RPMI7951 (cell line): ENCODE results near the gene CNOT6L. TPM values are rescaled to one million over a fixed set of nuclear protein-coding genes. Genes with fewer than 3 reads are reported as not detected.

Experiments used
- DNase-seq: peaks from one replicate; pipeline ENCODE4 v3.0.0-alpha.2; 2012; ENCODE audit warnings: low read depth
- total RNA-seq: library from RNA; depleted of rRNA; stranded (reverse); fragments of >200 nt; shearing (Covaris generic); gene quantifications from 2 replicates; pipeline ENCODE4 v1.2.3, GENCODE V29; 2014

The CNOT6L gene
- total RNA-seq, 1 experiment from 2014 or later, result 8.4 TPM

DNA sequence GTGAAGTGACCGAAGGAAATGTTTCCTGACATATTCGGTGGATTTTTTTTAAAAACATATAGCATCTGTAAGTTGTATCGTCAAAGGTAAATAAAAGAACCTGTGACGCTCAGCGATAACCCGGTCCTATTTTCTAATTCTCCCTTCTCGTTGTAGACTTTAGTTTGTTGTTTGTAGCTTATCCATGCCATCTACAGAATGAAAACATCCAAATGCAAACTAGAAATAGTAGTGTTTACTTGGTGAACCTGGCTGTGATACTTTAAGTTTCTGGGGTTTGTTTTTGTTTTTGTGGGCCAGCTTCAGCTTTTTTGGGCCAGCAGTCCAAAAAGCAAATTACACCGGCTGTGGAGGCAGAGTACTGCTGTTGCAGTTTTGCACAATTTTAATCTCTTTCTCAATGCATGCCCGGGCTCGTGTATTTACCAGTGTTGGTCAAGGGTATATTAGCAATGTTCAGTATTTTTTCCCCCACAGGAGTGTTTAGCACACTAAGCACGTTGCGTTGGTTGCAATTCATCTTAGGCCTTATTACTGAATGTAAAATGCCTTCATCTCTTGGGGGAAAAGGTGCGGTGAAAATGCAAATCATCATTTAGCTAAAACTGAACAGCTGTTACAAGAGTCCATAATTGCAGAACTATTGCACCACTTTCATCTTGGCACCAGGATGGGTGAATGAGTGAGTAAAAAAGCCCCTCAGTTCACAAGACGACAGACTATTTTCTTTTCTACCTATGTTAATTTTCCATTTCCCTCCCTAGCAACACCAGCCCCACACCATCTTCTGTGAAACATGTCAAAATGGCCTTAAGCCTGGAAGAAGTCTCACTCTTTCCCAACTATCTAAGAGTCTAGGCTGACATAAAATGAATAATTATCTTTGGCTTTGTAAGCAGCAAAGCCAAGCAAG lies 1.7 kb upstream of the CNOT6L start:
- DNase-seq, result no peak

DNA sequence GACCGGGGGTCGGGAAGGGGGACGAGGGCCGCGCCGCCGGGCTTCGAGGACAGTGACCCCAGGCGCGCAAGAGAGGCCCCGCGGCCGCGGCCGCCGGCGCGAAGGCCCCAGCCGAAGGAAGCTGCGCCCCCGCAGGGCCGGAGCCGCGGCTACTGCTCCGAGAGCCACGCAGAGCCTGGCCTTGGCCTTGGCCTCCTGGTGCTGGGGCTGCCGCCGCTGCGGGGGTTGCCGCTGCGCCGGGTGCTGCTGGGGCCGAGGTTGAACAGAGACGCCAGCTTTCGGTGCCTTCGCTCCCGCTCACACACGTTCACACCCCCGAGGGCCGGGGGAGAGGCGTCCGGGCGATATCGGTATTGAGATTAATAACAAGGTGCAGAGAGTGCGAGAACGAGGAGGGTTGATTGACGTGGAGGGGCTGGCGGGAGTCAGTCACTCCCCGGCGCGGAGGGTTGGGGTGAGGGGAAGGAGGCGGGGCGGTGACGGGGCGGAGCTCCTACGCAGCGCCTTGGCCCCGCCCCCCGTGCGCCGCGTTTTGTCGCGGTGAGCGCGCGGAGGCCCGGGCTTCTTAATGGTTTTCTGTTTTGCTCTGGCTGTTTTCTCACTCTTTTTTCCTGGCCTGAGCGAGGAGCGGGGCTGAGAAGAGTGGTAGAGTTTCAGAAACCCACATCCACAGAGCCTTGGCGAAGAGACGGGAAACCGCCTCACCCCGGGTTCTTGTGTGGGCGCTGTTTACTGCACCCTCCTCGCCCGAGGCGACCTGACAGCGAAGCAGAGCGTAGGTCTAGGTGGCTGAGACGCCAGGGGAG lies 878 bp upstream of the CNOT6L start:
- peak; percentile 77 for DNase-seq

DNA sequence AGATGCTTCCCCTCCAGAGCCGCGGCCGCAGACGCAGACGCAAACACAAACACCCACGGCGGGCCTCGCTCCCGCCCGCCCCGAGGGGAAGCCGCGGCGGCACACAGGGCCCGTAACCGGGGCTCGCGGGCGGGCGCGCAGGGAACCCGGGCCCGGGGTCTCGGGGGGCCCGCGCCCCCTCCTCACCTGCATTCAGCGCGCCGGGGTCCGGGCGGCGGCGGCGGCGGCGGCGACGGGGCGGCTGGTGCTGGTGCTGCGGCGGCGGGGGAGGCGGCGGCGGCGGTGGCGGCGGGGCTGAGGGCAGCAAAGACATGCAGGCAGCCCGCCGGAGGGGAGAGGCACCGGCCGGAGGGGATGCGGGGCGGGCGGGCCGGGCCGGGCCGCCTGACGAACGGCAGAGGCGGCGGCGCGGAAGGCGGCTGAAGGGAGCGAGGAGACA lies 255 bp upstream of the CNOT6L start:
- no peak for DNase-seq

DNA sequence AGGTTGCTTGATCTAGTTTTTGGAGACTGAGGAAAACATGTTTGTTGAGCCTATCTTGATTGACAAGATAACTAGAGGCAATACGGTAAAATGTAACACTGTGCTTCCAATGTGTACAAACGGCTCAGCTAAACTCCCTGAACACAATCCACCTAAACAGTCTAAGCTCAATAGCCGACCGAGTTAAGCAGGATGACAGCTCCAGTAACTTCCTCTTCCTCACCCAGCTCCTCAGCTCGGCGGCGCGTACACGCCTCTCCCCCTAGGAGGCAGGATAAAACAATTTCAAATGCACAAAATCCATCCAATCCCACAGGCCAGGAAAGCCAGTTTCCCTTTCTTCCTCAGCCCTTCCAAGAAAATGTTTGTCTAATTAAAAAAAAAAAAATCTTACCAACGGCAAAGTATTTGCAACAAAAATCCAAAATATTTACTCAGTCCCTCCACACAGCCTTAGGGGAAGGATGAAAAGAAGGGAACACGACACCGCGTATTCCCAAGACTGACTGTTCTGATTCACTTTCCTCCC lies 1.0 kb downstream of the CNOT6L start:
- peak; percentile 77 for DNase-seq

DNA sequence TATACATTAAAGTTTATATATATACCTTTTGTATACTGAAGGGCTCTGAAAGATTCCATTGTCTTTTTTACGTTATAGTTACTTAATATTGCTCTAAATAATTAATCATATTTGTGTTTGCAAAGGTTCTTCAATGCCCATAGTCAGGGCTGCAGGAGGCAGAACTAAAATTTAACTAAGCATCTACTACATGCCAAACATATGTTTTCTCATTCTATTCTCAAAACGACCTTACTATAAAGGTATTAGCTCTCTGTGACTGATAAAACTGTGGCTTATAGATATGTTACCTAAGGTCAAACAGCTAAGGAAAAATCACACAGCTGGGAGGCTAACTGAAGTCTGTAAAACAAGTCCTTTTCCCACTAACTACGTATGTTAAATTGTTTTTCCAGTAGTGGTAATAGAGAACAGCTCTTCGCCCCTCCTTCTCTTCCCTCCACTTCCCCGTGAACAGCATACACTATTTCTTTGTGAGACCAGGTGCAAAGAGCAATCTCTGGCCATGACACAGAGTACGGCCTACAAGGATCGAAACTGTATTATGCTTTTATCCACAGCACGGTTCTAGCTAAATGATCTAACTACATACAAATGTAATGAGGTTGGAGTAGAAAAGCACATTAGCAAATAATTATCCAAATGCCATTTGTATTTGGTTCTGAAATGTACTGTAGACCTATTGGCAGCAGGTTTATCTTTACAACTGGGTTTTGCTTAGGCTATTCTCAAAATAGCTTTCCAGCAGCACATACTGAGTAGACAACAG lies 1.7 kb downstream of the CNOT6L start:
- DNase-seq, result no peak

DNA sequence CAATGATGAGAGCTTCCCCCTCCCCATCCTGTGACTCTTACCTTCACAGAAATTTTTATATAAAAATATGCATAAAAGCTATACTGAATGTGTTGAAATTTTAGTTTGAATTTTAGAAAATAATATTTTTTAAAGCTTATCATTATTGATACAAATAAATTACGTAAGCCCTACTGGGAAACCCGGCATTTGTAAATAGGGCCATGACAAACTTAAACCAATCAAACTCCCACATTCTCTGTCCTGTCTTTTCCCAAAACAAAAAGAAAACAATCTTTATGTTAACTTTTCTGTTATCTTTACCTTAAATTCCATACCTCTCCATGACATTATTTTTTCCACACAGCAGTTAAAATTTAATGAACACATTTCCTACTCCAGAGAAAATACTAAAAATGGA lies 2.6 kb downstream of the CNOT6L start:
- DNase-seq, result no peak

DNA sequence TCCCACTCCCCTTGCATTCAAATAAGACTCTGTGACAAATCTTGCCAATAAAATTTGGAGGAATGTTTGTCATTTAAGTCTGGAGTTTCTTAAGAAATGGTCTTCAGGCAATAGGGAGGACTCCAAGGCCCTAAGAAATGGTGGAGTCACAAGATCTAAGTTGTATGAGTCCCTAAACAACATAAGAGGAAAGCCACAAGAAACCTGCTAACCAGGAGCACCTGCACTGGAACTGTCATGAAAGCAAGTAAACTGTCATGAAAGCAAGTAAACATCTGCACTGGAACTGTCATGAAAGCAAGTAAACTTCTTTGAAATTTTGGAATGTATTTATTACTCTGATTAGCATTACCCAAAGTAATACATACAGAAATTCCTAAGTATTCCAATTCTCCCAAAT lies 3.5 kb downstream of the CNOT6L start:
- no peak for DNase-seq

DNA sequence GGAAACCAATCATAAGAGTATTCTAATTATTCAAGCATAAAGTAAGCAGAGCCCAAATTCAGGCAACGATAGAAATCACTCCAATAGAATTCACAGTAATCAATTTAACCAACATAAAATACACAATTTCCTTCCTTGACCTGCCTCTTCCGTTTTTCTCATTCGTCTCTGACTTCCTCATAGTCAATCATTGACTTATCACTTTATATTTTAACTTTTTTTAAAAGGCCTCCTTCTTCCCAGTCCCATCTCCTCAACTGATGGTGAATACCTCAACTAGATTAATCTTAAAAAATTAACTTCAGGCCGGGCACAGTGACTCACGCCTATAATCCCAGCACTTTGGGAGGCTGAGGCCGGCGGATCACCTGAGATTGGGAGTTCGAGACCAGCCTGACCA lies 13.3 kb downstream of the CNOT6L start:
- no peak for DNase-seq

DNA sequence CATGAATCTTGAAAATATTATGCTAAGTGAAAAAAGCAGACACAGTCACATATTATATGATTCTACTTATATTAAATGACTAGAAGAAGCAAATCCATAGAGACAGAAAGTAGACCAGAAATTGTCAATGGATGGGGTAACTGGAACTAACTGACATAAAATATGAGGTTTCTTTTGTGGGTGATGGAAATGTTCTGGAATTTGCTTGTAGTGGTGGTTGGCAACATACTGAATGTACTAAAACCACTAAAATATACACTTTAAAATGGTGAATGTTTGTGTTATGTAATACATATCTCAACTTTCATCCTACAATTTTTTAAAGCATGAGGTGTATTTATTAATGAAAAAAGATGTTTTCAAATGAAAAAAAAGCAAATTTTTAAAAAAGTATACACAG lies 14.7 kb downstream of the CNOT6L start:
- no peak for DNase-seq

DNA sequence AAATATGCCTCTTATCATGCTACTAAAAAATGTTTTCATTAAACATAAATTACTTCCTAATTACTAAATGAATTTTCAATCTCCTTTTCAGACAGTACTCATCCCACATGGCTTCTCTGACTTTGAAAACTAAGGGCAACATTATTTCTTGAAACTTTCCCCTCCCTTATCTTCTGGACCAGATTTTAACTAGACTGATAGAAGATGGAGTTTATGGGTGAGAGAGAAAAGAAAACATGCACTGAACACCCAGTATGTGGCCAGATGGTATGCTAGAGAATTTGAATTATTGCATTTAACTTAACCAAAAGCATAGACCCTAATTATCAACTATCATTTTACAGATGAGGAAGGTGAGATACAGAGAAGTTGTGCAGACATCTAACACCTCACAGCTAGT lies 16.8 kb downstream of the CNOT6L start:
- no peak for DNase-seq

DNA sequence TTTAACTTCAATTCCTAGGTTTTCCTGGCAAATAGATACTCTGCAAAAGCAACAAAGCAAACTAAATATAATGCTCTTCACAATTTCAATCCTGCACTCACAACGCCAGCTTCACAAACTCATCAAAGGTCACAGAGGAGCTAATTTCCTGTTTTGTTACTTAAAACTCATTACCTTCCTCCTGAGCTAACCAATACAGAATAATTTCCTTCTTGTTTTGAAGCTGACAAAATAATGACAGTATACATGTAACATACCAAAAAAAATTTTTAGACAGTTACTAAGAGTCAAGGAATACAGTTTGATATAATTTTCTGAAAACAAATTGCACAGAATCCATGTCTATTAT lies 17.9 kb downstream of the CNOT6L start:
- DNase-seq, result no peak

DNA sequence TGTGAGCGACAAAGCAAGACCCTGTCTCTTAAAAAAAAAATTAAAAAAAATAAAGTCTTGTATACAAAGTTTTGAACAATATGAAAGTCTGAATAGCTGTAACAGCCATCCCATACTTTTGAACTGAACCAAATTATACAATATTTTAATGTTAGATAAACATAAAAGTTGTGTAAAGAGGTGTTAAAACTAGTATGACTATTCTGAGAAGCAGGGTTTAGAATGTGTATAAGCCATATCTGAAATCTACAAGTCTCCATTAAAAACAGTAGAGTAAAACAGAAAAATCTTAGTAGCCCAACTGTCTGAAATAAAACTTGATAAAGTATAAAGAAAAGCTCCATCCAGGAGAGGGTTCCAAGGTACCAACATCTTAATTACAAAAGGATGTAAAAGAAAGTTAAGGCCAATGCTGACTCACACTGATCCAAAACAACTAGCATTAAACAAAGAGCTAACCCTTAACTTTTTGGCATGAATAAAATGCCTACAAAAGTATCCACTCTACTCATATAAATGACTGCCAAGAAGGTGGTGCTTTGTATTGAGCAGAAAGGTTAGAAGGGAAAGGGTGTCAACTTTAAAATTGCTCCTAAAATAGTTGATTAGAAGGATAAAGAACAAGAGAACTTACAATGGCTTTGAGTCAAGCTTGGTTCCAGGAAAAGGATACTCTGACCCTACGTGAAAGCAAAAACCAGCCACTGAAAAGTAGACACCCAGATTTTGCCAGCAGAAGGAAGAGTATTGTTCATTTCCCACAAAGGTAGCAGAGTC lies 18.5 kb downstream of the CNOT6L start:
- DNase-seq, result no peak

DNA sequence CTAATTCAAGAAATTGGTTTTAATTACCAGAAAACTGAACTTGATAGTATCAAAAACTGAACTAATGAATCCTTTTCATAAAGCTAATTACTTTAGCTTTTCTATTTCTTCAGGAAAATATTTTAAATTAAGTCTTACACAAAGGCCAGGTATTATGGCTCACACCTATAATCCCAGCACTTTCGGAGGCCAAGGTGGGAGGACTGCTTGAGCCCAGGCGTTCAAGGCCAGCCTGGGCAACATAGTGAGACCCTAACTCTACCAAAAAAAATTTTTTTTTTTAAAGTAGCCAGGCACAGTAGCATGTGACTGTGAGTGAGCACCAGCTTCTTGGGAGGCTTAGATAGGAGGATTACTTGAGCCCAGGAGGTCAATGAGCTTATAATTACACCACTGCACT lies 19.1 kb downstream of the CNOT6L start:
- no peak for DNase-seq

DNA sequence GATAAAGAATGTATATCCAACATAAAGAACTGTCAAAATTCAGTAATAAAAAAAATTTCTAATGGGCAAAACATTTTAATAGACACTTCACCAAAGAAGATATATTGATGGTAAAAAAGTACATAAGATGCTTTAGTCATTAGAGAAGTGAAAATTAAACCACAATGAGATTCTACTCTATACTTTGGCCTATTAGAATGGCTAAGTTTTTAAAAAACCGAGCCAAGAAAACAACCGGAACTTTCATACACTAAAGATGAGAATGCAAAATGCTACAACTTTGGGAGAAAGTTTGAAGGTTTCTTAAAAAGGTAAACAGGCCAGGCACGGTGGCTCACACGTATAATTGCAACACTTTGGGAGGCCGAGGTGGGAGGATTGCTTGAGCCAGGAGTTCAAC lies 20.8 kb downstream of the CNOT6L start:
- DNase-seq, result no peak

DNA sequence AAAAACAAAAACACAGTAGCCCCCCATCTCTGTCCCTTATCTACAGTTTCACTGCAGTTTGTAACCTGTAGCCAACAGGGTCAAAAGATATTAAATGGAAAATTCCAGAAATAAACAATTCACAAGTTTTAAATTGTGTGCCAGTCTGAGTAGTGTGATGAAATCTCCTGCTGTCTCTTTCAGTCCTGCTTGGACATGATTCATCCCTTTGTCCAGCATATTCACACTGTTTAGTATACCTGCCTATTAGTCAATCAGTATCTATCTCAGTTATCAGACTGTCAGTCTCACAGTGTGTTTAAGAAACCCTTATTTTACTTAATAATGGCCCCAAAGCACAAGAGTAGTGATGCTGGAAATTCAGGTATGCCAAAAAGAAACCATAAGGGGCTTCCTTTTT lies 21.9 kb downstream of the CNOT6L start:
- DNase-seq, result no peak

DNA sequence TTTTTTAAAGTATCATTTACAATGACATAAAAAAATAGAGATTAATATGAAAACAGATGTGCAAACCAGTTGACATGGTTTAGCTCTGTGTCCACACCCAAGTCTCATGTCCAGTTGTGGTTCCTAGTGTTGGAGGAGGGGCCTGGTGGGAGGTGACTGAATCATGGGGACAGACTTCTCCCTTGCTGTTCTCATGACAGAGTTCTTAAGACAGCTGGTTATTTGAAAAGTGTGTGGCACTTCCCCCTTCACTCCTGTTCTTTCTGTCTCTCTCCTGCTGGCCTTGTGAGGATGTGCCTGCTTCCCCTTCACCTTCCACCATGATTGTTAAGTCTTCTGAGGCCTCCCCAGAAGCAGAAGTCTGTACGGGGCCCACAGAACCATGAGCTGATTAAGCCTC lies 23.8 kb downstream of the CNOT6L start:
- no peak for DNase-seq

DNA sequence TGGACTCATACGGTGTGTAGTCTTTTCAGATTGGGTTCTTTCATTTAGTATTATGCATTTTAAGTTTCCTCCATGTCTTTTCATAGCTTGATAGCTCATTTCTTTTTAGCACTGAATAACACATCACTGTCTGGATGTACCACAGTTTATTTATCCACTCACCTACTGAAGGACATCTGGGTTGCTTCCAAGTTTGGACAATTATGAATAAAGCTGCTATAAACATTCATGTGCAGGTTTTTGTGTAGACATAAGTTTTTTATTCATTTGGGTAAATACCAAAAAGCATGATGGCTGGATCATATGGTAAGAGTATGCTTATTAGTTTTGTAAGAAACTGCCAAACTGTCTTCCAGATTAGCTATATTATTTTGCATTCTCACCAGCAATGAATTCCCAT lies 29.0 kb downstream of the CNOT6L start:
- no peak for DNase-seq

DNA sequence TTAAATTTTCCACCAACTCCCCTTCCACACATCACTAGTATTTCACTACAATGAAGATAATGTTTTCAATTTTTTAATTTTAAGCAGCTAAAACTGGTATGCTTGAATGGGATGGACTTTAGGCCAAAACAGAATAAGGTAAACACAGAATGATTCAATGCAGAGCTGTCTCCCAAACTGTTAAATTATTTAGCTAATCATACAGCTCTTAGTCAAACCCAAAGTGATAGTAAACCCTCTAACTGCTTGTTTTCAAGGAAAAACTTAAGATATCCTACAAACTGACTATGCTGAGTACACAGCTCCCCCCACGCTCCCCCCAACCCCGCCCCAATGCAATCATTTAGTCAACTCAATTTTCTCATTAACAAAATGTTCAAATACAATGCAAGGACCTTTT lies 30.2 kb downstream of the CNOT6L start:
- no peak for DNase-seq

DNA sequence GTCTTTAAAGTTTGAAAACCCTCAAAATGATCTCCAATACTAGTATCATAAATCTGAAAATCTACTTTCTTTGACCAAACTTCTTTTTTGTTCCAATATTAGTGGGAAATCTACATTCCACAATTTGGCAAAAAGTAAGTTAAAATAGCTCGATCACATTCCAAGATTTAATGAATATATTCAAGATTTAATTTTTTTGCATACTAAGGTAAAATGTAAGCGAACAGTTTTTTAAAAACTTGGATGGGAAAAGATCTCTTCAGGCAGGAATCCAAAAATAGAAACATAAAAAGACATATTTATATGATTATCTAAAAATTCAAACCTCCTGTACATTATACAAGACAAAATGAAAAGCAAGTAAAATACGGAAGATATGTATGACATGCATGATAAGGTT lies 31.2 kb downstream of the CNOT6L start:
- DNase-seq, result no peak

DNA sequence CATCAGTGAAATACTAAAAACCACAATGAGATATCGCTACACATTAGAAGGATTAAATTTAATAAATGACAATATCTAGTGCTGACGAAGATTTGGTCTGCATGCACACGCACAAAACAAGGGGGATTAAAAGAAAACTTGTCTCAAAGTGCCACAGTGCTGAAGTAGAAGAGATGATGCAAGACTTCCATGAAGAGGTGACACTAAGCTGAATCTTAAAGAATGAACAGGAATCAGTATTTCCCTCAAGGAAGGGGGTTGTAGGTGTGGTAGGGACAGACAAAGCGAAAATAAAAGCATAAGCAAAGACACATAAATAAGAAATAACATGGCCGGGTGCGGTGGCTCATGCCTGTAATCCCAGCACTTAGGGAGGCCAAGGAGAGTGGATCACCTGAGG lies 33.5 kb downstream of the CNOT6L start:
- no peak for DNase-seq

DNA sequence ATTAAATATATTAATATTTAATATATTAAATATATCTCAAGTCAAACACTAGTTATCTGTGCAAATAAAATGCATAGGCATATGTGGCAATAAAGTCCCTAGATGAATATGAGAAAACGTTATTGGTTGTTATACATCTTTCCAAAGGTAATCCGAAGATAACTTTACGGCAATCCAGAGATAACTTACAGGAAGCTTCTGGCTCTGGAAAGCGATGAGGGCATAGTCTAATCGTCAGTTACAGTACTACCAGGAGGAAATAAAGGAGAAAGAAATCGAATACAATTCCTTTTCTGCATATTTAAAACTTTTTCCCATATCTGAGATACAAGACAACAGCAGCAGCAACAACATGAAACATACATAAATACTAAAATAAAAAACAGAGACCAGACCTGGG lies 35.3 kb downstream of the CNOT6L start:
- no peak for DNase-seq
